ENCODE data around the gene TRIM47.

Gene TRIM47

DNA sequence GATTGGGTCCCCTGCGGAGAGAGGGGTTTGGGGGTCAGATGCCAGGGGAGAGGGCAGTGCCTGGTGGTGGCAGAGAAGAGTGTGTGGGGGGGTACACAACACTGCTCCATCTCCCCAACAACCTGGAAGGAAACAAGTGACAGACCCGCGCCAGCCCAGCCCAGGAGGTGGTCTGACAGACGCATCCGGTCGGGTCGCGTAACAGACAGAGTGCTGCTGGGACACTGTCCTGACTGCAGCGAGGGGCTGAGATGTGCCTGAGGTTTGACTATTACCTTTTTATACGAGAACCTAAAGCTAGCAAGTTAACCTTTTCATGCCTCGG is 50.3 kb downstream of the TRIM47 start:
- DNase-seq, result no peak

DNA sequence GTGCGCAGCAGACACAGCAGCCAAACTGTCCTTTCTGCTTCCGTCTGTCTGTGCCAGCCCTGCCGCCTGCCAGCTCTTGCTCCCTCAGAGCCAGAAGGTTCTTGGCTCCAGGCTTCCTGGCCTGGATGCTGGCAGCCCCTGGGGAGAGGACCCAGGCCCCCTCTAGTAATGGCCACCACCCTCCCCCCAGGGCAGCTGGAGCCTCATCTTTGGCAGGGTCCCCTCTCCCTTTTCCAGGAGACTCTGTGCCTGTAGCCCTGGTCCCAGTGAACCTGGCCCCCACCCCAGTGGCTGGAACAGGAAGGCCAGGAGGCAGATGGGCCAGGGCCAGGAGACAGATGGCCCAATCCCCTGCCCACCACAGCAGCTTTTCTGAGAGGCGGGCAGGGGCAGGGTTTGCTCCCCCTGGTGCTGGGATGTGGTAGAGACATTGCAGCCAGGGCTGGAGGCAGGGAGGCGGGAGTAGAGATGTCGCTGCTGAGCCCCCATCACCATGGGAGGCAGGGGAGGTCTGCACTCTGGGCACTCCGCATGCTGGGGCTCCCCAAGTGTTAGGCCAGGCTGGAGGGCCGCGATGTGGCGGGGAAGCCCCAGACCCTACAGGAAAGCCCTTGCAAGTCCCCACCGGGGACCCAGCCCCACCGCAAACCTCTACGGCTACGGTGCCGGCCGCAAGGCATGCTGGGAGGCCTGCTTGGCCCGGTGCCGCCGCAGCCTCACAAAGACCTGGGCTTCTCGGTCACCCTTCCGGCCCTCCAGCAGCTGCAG is 50.9 kb downstream of the TRIM47 start:
- peak; percentile 93 for DNase-seq

DNA sequence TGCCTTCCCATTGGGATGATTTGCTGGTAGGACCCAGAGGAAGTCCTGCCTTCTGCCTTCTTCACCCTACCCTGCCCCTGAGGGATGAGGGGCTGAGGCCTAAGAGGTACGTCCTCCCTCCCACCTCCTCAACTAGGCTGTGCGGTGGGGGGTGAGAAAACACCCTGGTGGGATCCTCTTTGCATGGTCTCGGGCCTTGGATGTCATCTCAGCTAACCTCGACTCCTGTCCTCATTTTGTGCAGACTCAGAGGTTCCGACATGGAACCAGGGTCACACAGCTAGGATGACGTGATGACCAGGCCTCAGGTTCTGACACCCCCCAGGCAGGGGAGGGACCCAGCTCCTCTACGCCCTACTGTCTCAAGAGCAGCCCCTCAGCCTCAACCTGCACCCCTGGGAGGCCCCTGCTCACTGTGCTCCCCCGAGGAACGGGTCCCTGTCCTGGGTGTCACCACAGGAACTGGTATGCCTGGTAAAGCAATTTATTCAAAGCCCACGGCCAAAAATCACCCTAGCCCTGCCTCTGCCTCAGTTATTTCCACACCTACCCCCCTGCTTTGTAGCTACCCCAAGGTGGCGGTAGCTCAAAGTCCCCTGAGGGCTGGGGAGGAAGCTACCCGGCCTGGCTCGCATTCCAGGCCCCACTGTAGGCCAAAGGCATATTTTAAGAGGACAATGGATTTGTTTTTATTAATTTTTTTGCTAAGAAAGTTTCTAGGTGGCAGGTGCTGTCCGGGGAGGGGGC is 51.6 kb downstream of the TRIM47 start:
- DNase-seq, result no peak

DNA sequence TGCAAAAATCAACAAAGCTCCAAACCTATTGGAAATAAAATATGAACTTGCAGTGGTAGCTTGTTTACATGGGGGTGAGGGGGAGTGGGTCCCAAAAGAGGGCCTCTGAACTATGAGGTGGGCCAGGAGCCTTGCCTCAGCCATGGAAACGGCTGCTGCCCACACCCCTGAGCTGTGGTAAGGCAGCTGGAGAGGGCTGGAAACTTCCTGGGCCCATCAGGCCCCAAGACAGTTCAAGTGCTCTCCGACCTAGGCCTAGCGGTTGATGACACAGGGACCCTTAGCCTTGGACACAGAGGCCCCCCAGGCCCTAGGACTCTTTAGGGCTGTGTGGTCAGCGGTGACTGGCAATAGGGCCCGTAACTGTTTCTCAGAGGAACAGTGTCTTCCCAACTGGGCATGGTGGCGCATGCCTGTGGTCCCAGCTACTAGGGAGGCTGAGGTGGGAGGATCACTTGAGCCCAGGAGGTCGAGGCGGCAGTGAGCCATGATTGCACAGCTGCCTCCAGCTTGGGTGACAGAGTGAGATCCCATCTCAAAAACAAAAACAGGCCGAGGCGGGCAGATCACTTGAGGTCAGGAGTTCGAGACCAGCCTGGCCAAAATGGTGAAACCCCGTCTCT is 52.5 kb downstream of the TRIM47 start:
- DNase-seq, result no peak

DNA sequence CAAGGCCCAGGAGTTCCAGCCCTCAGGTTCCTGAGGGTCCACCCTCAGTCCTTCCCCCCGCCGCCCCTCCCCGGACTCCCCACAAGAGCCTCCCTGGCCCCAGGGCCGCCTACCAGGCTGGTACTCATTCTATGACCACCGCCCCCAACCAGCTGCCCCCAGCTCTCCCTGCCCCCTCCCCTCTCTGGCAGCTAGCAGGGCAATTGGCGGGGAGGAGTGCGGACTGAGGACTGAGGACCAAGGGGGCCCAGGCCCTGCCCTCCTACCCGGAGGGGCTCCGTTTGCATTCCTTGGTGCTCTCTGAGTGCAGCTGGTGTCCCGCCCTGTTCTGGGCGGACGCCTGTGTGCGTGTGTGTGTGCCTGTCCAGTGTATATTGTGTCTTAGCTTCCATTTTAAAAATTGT is 53.2 kb downstream of the TRIM47 start:
- no peak for DNase-seq

DNA sequence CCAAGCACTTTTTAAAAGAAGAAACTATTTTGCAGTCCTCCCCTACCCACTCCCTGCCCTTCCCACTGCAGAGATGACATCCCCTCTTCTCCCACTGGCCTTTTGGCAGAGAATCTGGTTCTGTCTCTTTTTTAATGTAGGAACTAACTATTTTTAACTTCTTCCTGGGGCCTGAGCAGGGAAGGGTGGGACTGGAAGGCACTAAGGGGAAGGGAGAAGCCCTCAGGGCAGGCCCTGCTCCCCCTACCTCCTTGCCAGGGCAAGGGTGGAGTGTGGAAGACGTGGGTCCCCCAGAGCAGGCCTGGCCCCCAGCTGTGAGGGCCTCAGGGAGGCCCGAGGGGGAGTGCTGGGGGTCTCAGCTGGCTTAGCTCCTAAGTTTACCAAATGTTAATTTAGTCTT is 53.7 kb downstream of the TRIM47 start:
- DNase-seq, result no peak
